Measurements from ENCODE around the gene USO1. TPM values are rescaled to one million over a fixed set of nuclear protein-coding genes. Genes with fewer than 3 reads are reported as not detected.

USO1 gene
- total and polyA plus RNA-seq, 2 experiments from 2014 or later: 113 to 277 TPM

- no peak overlapping the region for H3K4me3 ChIP-seq
- H3K79me2 ChIP-seq (replicated peaks; ENCODE audit: insufficient read depth): no peaks in the 10 kb centered on the region
- no peak overlapping the region for H3K4me3 Mint-ChIP-seq
- no peak overlapping the region for H3K27ac Mint-ChIP-seq
- no peak for TF ChIP-seq EZH2phosphoT487 (IDR thresholded peaks at IDR 0.05; ENCODE audit: unreplicated experiment)
- TF ChIP-seq POLR2AphosphoS5 (IDR thresholded peaks at IDR 0.05; ENCODE audit: low read depth): no peak
- no peak for TF ChIP-seq ETS1 (IDR thresholded peaks at IDR 0.05)
- no peak for TF ChIP-seq ZNF462 (CRISPR knock-in tag; IDR thresholded peaks at IDR 0.05)
- no peak overlapping the region for H2AFZ ChIP-seq
- peaks cover under 1% of the 10 kb centered on the region for H3K27me3 Mint-ChIP-seq (ENCODE audit: insufficient read depth, low read depth, poor library complexity)
- H3K4me1 Mint-ChIP-seq: peaks cover 9% of the 10 kb centered on the region
- H3F3A ChIP-seq (replicated peaks; ENCODE audit: low read depth): no peaks in the 10 kb centered on the region
- H3K36me3 ChIP-seq (ENCODE audit: insufficient read depth): no peaks in the 10 kb centered on the region
- no peak overlapping the region for H3K4me2 ChIP-seq
- H3K27ac ChIP-seq (ENCODE audit: low read depth): no peak overlapping the region
- no peaks in the 10 kb centered on the region for H3K27me3 ChIP-seq (ENCODE audit: insufficient read depth)
- no peaks in the 10 kb centered on the region for H3K9me3 Mint-ChIP-seq
- 0 out of 3 replicates have a peak, but pooled peaks cover 4% of the 10 kb centered on the region for H3K36me3 Mint-ChIP-seq (ENCODE audit: low read depth)
- ATAC-seq: no peak
- peaks cover 12% of the 10 kb centered on the region; the same call in 1 of the 2 replicates for H3K4me1 ChIP-seq (ENCODE audit: insufficient read depth)
- no peaks in the 10 kb centered on the region for H3K9me2 ChIP-seq (ENCODE audit: insufficient read depth)
- DNase-seq (ENCODE audit: low spot score): no peak
- no peaks in the 10 kb centered on the region for H4K20me1 ChIP-seq (replicated peaks; ENCODE audit: insufficient read depth)
Observed at GRCh38 chr4:75830906-75831305, 106.5 kb downstream of the USO1 start.

GRCh38 chr4:75831856-75832405, 107.6 kb downstream of the USO1 start:
- no peaks in the 10 kb centered on the region for H3K79me2 ChIP-seq (replicated peaks; ENCODE audit: insufficient read depth)
- no peak overlapping the region for H3K27ac ChIP-seq (ENCODE audit: low read depth)
- H3K27ac Mint-ChIP-seq: peak overlapping the region; percentile 88
- no peaks in the 10 kb centered on the region for H3K27me3 ChIP-seq (ENCODE audit: insufficient read depth)
- H3K4me1 Mint-ChIP-seq: peaks cover 9% of the 10 kb centered on the region
- H4K20me1 ChIP-seq (replicated peaks; ENCODE audit: insufficient read depth): no peaks in the 10 kb centered on the region
- peak; percentile 69 for DNase-seq (ENCODE audit: low spot score)
- no peaks in the 10 kb centered on the region for H3K9me2 ChIP-seq (ENCODE audit: insufficient read depth)
- no peaks in the 10 kb centered on the region for H3K36me3 ChIP-seq (ENCODE audit: insufficient read depth)
- H2AFZ ChIP-seq: no peak overlapping the region
- 0 out of 3 replicates have a peak, but pooled peaks cover 4% of the 10 kb centered on the region for H3K36me3 Mint-ChIP-seq (ENCODE audit: low read depth)
- H3K9me3 Mint-ChIP-seq: no peaks in the 10 kb centered on the region
- H3K27me3 Mint-ChIP-seq (ENCODE audit: insufficient read depth, low read depth, poor library complexity): peaks cover 4% of the 10 kb centered on the region
- H3K4me2 ChIP-seq: no peak overlapping the region
- no peak for TF ChIP-seq ZNF331 (CRISPR knock-in tag; IDR thresholded peaks at IDR 0.05; ENCODE audit: low read depth)
- ATAC-seq: peak; percentile 93
- H3K4me1 ChIP-seq (ENCODE audit: insufficient read depth): peaks cover 12% of the 10 kb centered on the region; the same call in 1 of the 2 replicates
- H3F3A ChIP-seq (replicated peaks; ENCODE audit: low read depth): no peaks in the 10 kb centered on the region
- peak overlapping the region; percentile 14; the same call in 2 of the 3 replicates for H3K4me3 Mint-ChIP-seq
- no peak overlapping the region for H3K4me3 ChIP-seq

All from GM23338 (cell line).